HEK293 (cell line): ENCODE results near the gene WNT9B.

Experiments
- CTCF ChIA-PET: fragments of 350-600 bp; formaldehyde crosslinking; extraction: SDS; loops from one replicate; lab custom pipeline; 2021; ENCODE audit warnings: antibody characterized with exemption; lab: Yijun Ruan, JAX
- POLR2A ChIA-PET: fragments of 300-600 bp; formaldehyde crosslinking; extraction: SDS; loops from one replicate; lab custom pipeline; 2020; ENCODE audit warnings: antibody characterized with exemption, inconsistent platforms; lab: Yijun Ruan, JAX
- H3K27ac ChIP-seq: fragments of 200-500 bp; sonication (Bioruptor generic); 2 replicates; pipeline ENCODE4 v1.5.1; 2014; ENCODE audit warnings: low read depth, low read length, control low read depth, inconsistent platforms; ENCODE audit errors: extremely low read depth
- H3K36me3 ChIP-seq, 2 experiments: fragments of 200-500 bp in 1 of 2; sonication (Bioruptor generic) in 1 of 2; 1 replicate in 1 of 2; 2 replicates in 1 of 2; pipeline ENCODE4 v1.5.1; 2014 to 2017; ENCODE audit warnings: inconsistent platforms in 2 of 2, low read length in 2 of 2; ENCODE audit not compliant: control insufficient read depth in 2 of 2, insufficient read depth in 1 of 2
- H3K4me1 ChIP-seq: fragments of 200-500 bp; sonication (Bioruptor generic); 2 replicates; pipeline ENCODE4 v1.5.1; 2014; ENCODE audit warnings: mild to moderate bottlenecking, low read length, inconsistent platforms; ENCODE audit not compliant: control insufficient read depth, insufficient read depth
- H3K4me3 ChIP-seq: 2 replicates; pipeline ENCODE4 v1.5.1; 2011; ENCODE audit warnings: low read depth, mild to moderate bottlenecking, control low read depth, low read length, moderate library complexity
- H3K9me3 ChIP-seq: fragments of 200-500 bp; sonication (Bioruptor generic); 2 replicates; pipeline ENCODE4 v1.5.1; 2014; ENCODE audit warnings: low read depth, low read length, inconsistent platforms; ENCODE audit not compliant: control insufficient read depth, insufficient read depth
- FEZF1 ChIP-seq: fragments of 450-650 bp; formaldehyde crosslinking; IDR thresholded peaks from 2 replicates; pipeline ENCODE4 v1.5.1; 2016; ENCODE audit warnings: missing biosample characterization, missing genetic modification characterization
- KLF16 ChIP-seq: fragments of 450-650 bp; formaldehyde crosslinking; IDR thresholded peaks from 2 replicates; pipeline ENCODE4 v1.5.1; 2017; ENCODE audit warnings: missing biosample characterization, missing genetic modification characterization
- KLF7 ChIP-seq: fragments of 450-650 bp; formaldehyde crosslinking; IDR thresholded peaks from 2 replicates; pipeline ENCODE4 v1.5.1; 2016; ENCODE audit warnings: missing biosample characterization, missing genetic modification characterization, borderline replicate concordance
- REPIN1 ChIP-seq: fragments of 450-650 bp; formaldehyde crosslinking; IDR thresholded peaks from 2 replicates; pipeline ENCODE4 v1.5.1; 2017; ENCODE audit warnings: missing biosample characterization, missing genetic modification characterization, low read depth
- SP2 ChIP-seq: fragments of 450-650 bp; formaldehyde crosslinking; IDR thresholded peaks from 2 replicates; pipeline ENCODE4 v1.5.1; 2016; ENCODE audit warnings: missing biosample characterization, missing genetic modification characterization
- SP7 ChIP-seq: fragments of 450-650 bp; formaldehyde crosslinking; IDR thresholded peaks from 2 replicates; pipeline ENCODE4 v1.5.1; 2016; ENCODE audit warnings: missing biosample characterization, missing genetic modification characterization
- TCF7L2 ChIP-seq: IDR thresholded peaks from 2 replicates; pipeline ENCODE4 v1.6.1; 2011; ENCODE audit warnings: low read depth, mild to moderate bottlenecking, inconsistent platforms, low read length, moderate library complexity, borderline replicate concordance
- ZBTB48 ChIP-seq: fragments of 450-650 bp; formaldehyde crosslinking; IDR thresholded peaks from 2 replicates; pipeline ENCODE4 v1.5.1; 2016; ENCODE audit warnings: missing biosample characterization, missing genetic modification characterization
- ZFP37 ChIP-seq: fragments of 450-650 bp; formaldehyde crosslinking; IDR thresholded peaks from 2 replicates; pipeline ENCODE4 v1.5.1; 2016; ENCODE audit warnings: missing biosample characterization, missing genetic modification characterization
- ZFP41 ChIP-seq: fragments of 450-650 bp; formaldehyde crosslinking; IDR thresholded peaks from 2 replicates; pipeline ENCODE4 v1.5.1; 2016; ENCODE audit warnings: missing biosample characterization, missing genetic modification characterization, borderline replicate concordance
- ZNF175 ChIP-seq: fragments of 450-650 bp; formaldehyde crosslinking; IDR thresholded peaks from 2 replicates; pipeline ENCODE4 v1.5.1; 2016; ENCODE audit warnings: missing biosample characterization, missing genetic modification characterization
- ZNF248 ChIP-seq: fragments of 450-650 bp; formaldehyde crosslinking; IDR thresholded peaks from 2 replicates; pipeline ENCODE4 v1.5.1; 2017; ENCODE audit warnings: missing biosample characterization, missing genetic modification characterization
- ZNF398 ChIP-seq: fragments of 450-650 bp; formaldehyde crosslinking; IDR thresholded peaks from 2 replicates; pipeline ENCODE4 v1.5.1; 2017; ENCODE audit warnings: missing biosample characterization, missing genetic modification characterization
- ZNF423 ChIP-seq: fragments of 450-650 bp; formaldehyde crosslinking; IDR thresholded peaks from 2 replicates; pipeline ENCODE4 v1.5.1; 2016; ENCODE audit warnings: missing biosample characterization, missing genetic modification characterization
- ZNF426 ChIP-seq: fragments of 450-650 bp; formaldehyde crosslinking; IDR thresholded peaks from 2 replicates; pipeline ENCODE4 v1.5.1; 2017; ENCODE audit warnings: missing biosample characterization, missing genetic modification characterization, mild to moderate bottlenecking, inconsistent platforms, moderate library complexity
- ZNF660 ChIP-seq: fragments of 450-650 bp; IDR thresholded peaks from 2 replicates; pipeline ENCODE4 v1.5.1; 2018; ENCODE audit warnings: missing biosample characterization, mild to moderate bottlenecking, missing genetic modification characterization
- ZNF747 ChIP-seq: fragments of 450-650 bp; formaldehyde crosslinking; IDR thresholded peaks from 2 replicates; pipeline ENCODE4 v1.5.1; 2016; ENCODE audit warnings: missing biosample characterization, missing genetic modification characterization
- ZSCAN23 ChIP-seq: fragments of 450-650 bp; formaldehyde crosslinking; IDR thresholded peaks from 2 replicates; pipeline ENCODE4 v1.5.1; 2016; ENCODE audit warnings: missing biosample characterization, missing genetic modification characterization
- TF ChIP-seq, protein P1 (sequence below): fragments of 450-650 bp; formaldehyde crosslinking; IDR thresholded peaks from 2 replicates; pipeline ENCODE4 v1.5.1; 2016; ENCODE audit warnings: missing biosample characterization, missing genetic modification characterization, borderline replicate concordance
- TF ChIP-seq, protein P2 (sequence below): IDR thresholded peaks from 2 replicates; pipeline ENCODE4 v1.6.1; 2011; ENCODE audit warnings: mild to moderate bottlenecking, low read depth, low read length, borderline replicate concordance
- TF ChIP-seq, protein P3 (sequence below): fragments of 450-650 bp; formaldehyde crosslinking; IDR thresholded peaks from 2 replicates; pipeline ENCODE4 v1.5.1; 2017; ENCODE audit warnings: missing biosample characterization, missing genetic modification characterization
- TF ChIP-seq, protein P4 (sequence below): fragments of 450-650 bp; formaldehyde crosslinking; IDR thresholded peaks from 2 replicates; pipeline ENCODE4 v1.5.1; 2016; ENCODE audit warnings: missing biosample characterization, missing genetic modification characterization
- TF ChIP-seq, protein P5 (sequence below): fragments of 450-650 bp; formaldehyde crosslinking; IDR thresholded peaks from 2 replicates; pipeline ENCODE4 v1.5.1; 2016; ENCODE audit warnings: missing biosample characterization, missing genetic modification characterization
- TF ChIP-seq, protein P6 (sequence below): sonication (generic); formaldehyde crosslinking; IDR thresholded peaks from 2 replicates; pipeline ENCODE4 v1.8.1; 2022; ENCODE audit warnings: mild to moderate bottlenecking, moderate library complexity, missing genetic modification reagents

Gene WNT9B

GRCh38 chr17:46911311-46911710, 59.9 kb downstream of the WNT9B start:
- H3K27ac ChIP-seq: no peak overlapping the region
- H3K4me3 ChIP-seq: no peak overlapping the region
- ChIA-PET CTCF (interaction anchor here (0.7 to 1.4 kb wide), 2 partner anchors 28 to 31 kb away, joined by 3 read pairs; no protein-coding TSS in a partner anchor), POLR2A (no interaction called here)
- no peaks in the 10 kb centered on the region for H3K9me3 ChIP-seq
- no peaks in the 10 kb centered on the region for H3K36me3 ChIP-seq
- TF ChIP-seq REPIN1 (no peak), ZFP37 (tag by site-specific recombination) (no peak), SP2 (tag by site-specific recombination) (no peak), SP7 (tag by site-specific recombination) (no peak), ZNF175 (tag by site-specific recombination) (no peak), FEZF1 (tag by site-specific recombination) (no peak), ZFP41 (tag by site-specific recombination) (no peak), ZSCAN23 (no peak), ZNF426 (tag by site-specific recombination) (no peak), ZNF747 (tag by site-specific recombination) (no peak), ZNF660 (tag by site-specific recombination) (no peak), TCF7L2 (no peak)
- TF ChIP-seq, protein P1, sequence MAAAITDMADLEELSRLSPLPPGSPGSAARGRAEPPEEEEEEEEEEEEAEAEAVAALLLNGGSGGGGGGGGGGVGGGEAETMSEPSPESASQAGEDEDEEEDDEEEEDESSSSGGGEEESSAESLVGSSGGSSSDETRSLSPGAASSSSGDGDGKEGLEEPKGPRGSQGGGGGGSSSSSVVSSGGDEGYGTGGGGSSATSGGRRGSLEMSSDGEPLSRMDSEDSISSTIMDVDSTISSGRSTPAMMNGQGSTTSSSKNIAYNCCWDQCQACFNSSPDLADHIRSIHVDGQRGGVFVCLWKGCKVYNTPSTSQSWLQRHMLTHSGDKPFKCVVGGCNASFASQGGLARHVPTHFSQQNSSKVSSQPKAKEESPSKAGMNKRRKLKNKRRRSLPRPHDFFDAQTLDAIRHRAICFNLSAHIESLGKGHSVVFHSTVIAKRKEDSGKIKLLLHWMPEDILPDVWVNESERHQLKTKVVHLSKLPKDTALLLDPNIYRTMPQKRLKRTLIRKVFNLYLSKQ (tag by site-specific recombination): no peak
- TF ChIP-seq, protein P2, sequence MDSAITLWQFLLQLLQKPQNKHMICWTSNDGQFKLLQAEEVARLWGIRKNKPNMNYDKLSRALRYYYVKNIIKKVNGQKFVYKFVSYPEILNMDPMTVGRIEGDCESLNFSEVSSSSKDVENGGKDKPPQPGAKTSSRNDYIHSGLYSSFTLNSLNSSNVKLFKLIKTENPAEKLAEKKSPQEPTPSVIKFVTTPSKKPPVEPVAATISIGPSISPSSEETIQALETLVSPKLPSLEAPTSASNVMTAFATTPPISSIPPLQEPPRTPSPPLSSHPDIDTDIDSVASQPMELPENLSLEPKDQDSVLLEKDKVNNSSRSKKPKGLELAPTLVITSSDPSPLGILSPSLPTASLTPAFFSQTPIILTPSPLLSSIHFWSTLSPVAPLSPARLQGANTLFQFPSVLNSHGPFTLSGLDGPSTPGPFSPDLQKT: no peak
- TF ChIP-seq, protein P3, sequence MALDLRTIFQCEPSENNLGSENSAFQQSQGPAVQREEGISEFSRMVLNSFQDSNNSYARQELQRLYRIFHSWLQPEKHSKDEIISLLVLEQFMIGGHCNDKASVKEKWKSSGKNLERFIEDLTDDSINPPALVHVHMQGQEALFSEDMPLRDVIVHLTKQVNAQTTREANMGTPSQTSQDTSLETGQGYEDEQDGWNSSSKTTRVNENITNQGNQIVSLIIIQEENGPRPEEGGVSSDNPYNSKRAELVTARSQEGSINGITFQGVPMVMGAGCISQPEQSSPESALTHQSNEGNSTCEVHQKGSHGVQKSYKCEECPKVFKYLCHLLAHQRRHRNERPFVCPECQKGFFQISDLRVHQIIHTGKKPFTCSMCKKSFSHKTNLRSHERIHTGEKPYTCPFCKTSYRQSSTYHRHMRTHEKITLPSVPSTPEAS: no peak
- TF ChIP-seq, protein P4, sequence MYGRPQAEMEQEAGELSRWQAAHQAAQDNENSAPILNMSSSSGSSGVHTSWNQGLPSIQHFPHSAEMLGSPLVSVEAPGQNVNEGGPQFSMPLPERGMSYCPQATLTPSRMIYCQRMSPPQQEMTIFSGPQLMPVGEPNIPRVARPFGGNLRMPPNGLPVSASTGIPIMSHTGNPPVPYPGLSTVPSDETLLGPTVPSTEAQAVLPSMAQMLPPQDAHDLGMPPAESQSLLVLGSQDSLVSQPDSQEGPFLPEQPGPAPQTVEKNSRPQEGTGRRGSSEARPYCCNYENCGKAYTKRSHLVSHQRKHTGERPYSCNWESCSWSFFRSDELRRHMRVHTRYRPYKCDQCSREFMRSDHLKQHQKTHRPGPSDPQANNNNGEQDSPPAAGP: no peak
- no peaks in the 10 kb centered on the region for H3K4me1 ChIP-seq

DNA sequence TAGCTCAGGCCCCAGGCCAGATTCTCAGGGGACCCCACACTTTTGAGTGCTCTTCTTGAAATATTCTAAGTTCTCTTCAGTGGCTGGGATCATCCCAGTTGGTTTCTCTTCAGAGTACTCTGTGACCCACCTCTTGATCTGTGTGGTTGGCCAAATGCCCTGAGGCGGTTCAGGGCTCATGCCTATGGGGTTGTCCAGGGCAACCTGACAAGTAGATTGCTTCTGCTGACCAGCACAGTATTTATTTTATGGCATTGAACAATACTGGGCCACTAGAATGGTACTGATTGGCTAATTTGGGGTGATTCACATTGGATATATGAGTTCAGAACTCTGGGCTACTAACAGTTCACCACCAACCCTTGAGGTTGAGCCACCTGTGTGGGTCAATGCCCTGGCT, 64.2 kb downstream of the WNT9B start:
- H3K4me1 ChIP-seq: no peaks in the 10 kb centered on the region
- no peak overlapping the region for H3K4me3 ChIP-seq
- H3K36me3 ChIP-seq: no peaks in the 10 kb centered on the region
- H3K9me3 ChIP-seq: no peaks in the 10 kb centered on the region
- H3K27ac ChIP-seq: no peak overlapping the region
- ChIA-PET CTCF (interaction anchor here (2.1 kb wide), 1 partner anchor 25 kb away, joined by 6 read pairs; no protein-coding TSS in a partner anchor), POLR2A (no interaction called here)
- TF ChIP-seq KLF16 (tag by site-specific recombination) (no peak), KLF7 (no peak), ZNF426 (tag by site-specific recombination) (no peak), ZNF423 (no peak), ZBTB48 (tag by site-specific recombination) (no peak), ZNF398 (tag by site-specific recombination) (no peak), ZNF248 (no peak)
- TF ChIP-seq, protein P5, sequence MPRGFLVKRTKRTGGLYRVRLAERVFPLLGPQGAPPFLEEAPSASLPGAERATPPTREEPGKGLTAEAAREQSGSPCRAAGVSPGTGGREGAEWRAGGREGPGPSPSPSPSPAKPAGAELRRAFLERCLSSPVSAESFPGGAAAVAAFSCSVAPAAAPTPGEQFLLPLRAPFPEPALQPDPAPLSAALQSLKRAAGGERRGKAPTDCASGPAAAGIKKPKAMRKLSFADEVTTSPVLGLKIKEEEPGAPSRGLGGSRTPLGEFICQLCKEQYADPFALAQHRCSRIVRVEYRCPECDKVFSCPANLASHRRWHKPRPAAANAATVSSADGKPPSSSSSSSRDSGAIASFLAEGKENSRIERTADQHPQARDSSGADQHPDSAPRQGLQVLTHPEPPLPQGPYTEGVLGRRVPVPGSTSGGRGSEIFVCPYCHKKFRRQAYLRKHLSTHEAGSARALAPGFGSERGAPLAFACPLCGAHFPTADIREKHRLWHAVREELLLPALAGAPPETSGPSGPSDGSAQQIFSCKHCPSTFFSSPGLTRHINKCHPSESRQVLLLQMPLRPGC (tag by site-specific recombination): no peak
- TF ChIP-seq, protein P6, sequence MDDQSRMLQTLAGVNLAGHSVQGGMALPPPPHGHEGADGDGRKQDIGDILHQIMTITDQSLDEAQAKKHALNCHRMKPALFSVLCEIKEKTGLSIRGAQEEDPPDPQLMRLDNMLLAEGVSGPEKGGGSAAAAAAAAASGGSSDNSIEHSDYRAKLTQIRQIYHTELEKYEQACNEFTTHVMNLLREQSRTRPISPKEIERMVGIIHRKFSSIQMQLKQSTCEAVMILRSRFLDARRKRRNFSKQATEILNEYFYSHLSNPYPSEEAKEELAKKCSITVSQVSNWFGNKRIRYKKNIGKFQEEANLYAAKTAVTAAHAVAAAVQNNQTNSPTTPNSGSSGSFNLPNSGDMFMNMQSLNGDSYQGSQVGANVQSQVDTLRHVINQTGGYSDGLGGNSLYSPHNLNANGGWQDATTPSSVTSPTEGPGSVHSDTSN (CRISPR knock-in tag): no peak
- TF ChIP-seq, protein P3: no peak
